ENCODE measurements around the gene CYREN. TPM values are rescaled to one million over a fixed set of nuclear protein-coding genes. Genes with fewer than 3 reads are reported as not detected.
A peak's percentile ranks its signal among the peaks of the same experiment; 100 is the strongest.

Gene CYREN
- total and polyA plus RNA-seq, 9 of the 15 experiments (the other 6 are each of a cell fraction or from before 2014, with no cell fraction given) = 13.9 to 108 (median 88.8) TPM

GRCh38 chr7:135160858-135161653 is 9.5 kb downstream of the CYREN start (continued):
- TF ChIP-seq CTCF (IDR thresholded peaks at IDR 0.05 in 2 of 3, conservative IDR thresholded peaks at IDR 0.05 in 1 of 3; ENCODE audit: insufficient read depth in 2 of 3, low read depth in 1 of 3, low read length in 3 of 3) (0 out of 6 replicates have a peak, but pooled peaks of 2 of the 3 experiments have one; percentile 12 to 14), REST (IDR thresholded peaks at IDR 0.05; ENCODE audit: borderline replicate concordance) (peak; percentile 60), REST (CRISPR knock-in tag; IDR thresholded peaks at IDR 0.05; ENCODE audit: low read depth) (0 out of 2 replicates have a peak, but pooled peaks have one; percentile 65), CEBPG (CRISPR knock-in tag; IDR thresholded peaks at IDR 0.05) (peak; percentile 98), CEBPG (tag; conservative IDR thresholded peaks at IDR 0.05 in 1 of 2, IDR thresholded peaks at IDR 0.05 in 1 of 2) (peak; percentile 99), CCNT2 (IDR thresholded peaks at IDR 0.05; ENCODE audit: borderline replicate concordance, extremely low read depth, insufficient read length, low read depth, low read length) (peak; percentile 2), KLF16 (IDR thresholded peaks at IDR 0.05) (no peak), TEAD1 (CRISPR knock-in tag; IDR thresholded peaks at IDR 0.05) (peak; percentile 72 to 81; a peak in 3 of 4 replicates), ZBED1 (IDR thresholded peaks at IDR 0.05) (no peak), ZNF589 (CRISPR knock-in tag; IDR thresholded peaks at IDR 0.05; ENCODE audit: low read depth) (peak; percentile 88), CBX1 (IDR thresholded peaks at IDR 0.05; ENCODE audit: low read depth) (peak; percentile 82; the same call in 1 of the 2 replicates), ZNF239 (CRISPR knock-in tag; IDR thresholded peaks at IDR 0.05) (peak; percentile 50), KLF13 (tag; IDR thresholded peaks at IDR 0.05; ENCODE audit: borderline replicate concordance, low read depth) (peak; percentile 17; the same call in 1 of the 2 replicates), CXXC5 (CRISPR knock-in tag; IDR thresholded peaks at IDR 0.05) (peak; percentile 86), BRD4 (IDR thresholded peaks at IDR 0.05) (peak; percentile 24; the same call in 1 of the 2 replicates), NFYB (IDR thresholded peaks at IDR 0.05; ENCODE audit: extremely low read depth, insufficient read length) (no peak), MYBL2 (IDR thresholded peaks at IDR 0.05; ENCODE audit: low read depth) (no peak; the same call in 1 of the 2 replicates), MYBL2 (CRISPR knock-in tag; IDR thresholded peaks at IDR 0.05; ENCODE audit: borderline replicate concordance) (no peak)
